Activated CD8-positive, alpha-beta memory T cell treated with anti-CD3 and anti-CD28 coated beads, Interleukin-2, amount 10 ng/mL, durations not matched to agents 7 days and 5 days (primary cell): ENCODE measurements around the gene TBR1. TPM values are rescaled to one million over a fixed set of nuclear protein-coding genes. Genes with fewer than 3 reads are reported as not detected.

Experiments used
- ATAC-seq: fragments of 150-1000 bp; cut with Tn5 transposase; one replicate; pipeline ENCODE4 v1.10.0; 2021; ENCODE audit warnings: moderate library complexity
- CTCF ChIA-PET: fragments of 350-600 bp; sonication (Branson Sonifier 250); formaldehyde crosslinking; loops from one replicate; lab custom pipeline; 2021; ENCODE audit warnings: antibody characterized with exemption; lab: Charles Lee
- DNase-seq: peaks from one replicate; pipeline ENCODE4 v3.0.0-alpha.2; 2020
- H3K27ac Mint-ChIP-seq: one replicate; pipeline ENCODE4 v1.8.0; 2021; ENCODE audit warnings: mild to moderate bottlenecking, mixed read lengths
- H3K27me3 Mint-ChIP-seq: one replicate; pipeline ENCODE4 v1.8.0; 2021; ENCODE audit warnings: mixed read lengths
- H3K36me3 Mint-ChIP-seq: one replicate; pipeline ENCODE4 v1.8.0; 2021; ENCODE audit warnings: mild to moderate bottlenecking, mixed read lengths
- H3K4me1 Mint-ChIP-seq: one replicate; pipeline ENCODE4 v1.8.0; 2021; ENCODE audit warnings: mixed read lengths
- H3K4me3 Mint-ChIP-seq: one replicate; pipeline ENCODE4 v1.8.0; 2021; ENCODE audit warnings: mild to moderate bottlenecking, moderate library complexity, mixed read lengths
- H3K9me3 Mint-ChIP-seq: one replicate; pipeline ENCODE4 v1.8.0; 2022; ENCODE audit warnings: low read depth, mixed read lengths
- total RNA-seq, 2 experiments: library from RNA; stranded (reverse); gene quantifications; one replicate each; pipeline ENCODE4 v1.2.3, GENCODE V29; 2021

Gene TBR1
- under 1 TPM in 1 of 2 experiments, not detected in 1; 0.05 TPM for total RNA-seq

DNA sequence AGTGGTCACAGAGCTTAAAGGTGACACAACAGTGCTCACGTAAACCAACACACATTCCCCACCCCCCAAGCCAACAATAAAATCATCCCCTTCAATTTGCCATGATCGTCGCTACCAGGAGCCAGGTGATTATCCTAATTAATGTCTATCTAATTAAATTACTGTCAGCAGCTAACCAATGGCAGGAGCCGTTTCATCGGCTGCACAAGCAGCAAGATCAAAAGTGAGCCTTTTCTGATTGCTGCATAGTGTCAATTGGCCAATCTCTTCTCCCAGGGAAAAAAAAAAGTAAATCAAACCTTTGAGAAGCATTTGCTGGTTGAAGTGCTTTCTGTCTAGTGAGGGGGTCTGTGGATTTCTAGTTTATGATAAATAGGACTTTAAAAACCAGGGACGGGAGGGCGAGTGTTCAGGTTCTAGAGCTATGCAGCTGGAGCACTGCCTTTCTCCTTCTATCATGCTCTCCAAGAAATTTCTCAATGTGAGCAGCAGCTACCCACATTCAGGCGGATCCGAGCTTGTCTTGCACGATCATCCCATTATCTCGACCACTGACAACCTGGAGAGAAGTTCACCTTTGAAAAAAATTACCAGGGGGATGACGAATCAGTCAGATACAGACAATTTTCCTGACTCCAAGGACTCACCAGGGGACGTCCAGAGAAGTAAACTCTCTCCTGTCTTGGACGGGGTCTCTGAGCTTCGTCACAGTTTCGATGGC, at the start of gene TBR1:
Gene TBR1 (plus strand): TSS at position 311 of the 721 bp plus-strand sequence. CDS start 114 bp downstream, at position 425.
- Mint-ChIP-seq H3K4me1 (peaks cover 48% of the 10 kb centered on the region), H3K4me3 (peak within 1 kb of the TSS; percentile 64)

DNA sequence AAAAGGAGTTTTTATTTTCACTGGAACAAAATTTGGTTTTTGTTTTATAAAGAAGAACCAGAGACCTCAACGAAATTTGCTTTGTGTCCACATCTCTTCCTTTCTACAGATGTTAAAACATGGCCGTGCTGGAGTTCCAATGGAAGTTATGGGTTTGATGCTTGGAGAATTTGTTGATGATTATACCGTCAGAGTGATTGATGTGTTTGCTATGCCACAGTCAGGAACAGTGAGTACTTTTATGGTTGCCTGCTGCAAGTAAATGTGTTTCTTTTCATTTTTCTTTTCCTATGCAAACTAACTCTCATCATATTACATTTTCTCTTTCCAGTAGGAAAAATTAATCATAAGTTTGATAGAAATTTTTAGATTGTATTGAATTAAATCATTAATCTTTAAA, 48.4 kb upstream of the TBR1 start:
- CTCF ChIA-PET: no interaction called here
- H3K4me3 Mint-ChIP-seq: no peak overlapping the region

More for the DNA sequence above, at the start of gene TBR1:
- Mint-ChIP-seq H3K27ac (peak within 1 kb of the TSS; percentile 37), H3K9me3 (no peaks in the 10 kb centered on the region), H3K36me3 (peaks cover 15% of the 10 kb centered on the region), H3K27me3 (peaks cover 69% of the 10 kb centered on the region)
- no peak for DNase-seq
- ATAC-seq: no peak
- CTCF ChIA-PET: interaction anchor here (0.7 to 1.0 kb wide), 2 partner anchors 97 to 143 kb away, joined by 3 read pairs; no protein-coding TSS in a partner anchor

DNA sequence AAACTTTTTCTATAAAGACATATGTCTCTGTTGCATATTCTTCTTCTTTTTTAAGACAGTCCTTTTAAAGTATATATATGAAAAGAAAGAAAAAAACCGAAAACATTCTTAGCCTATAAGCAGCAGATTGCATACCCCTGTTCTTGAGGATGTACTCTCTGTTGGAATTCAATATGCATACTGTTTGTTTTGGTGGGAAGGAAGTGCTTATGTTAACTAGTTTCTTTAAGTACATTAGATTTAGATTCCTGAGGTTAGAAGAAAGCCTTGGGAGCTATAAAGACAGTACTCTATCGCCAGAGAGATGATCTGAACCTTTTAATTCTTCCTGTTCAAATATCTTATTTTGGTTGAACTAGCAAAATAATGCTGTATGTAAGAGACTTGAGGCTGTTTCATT, 46.8 kb upstream of the TBR1 start:
- Mint-ChIP-seq H3K36me3 (peaks cover 29% of the 10 kb centered on the region), H3K9me3 (no peaks in the 10 kb centered on the region), H3K27ac (no peak overlapping the region), H3K4me3 (no peak overlapping the region), H3K4me1 (no peaks in the 10 kb centered on the region), H3K27me3 (no peaks in the 10 kb centered on the region)
- CTCF ChIA-PET: no interaction called here
- DNase-seq (no peak), ATAC-seq (no peak)

More for the DNA sequence above, 48.4 kb upstream of the TBR1 start:
- H3K27me3 Mint-ChIP-seq: no peaks in the 10 kb centered on the region
- H3K9me3 Mint-ChIP-seq: peaks cover 5% of the 10 kb centered on the region
- no peaks in the 10 kb centered on the region for H3K4me1 Mint-ChIP-seq
- DNase-seq (no peak), ATAC-seq (no peak)
- no peak overlapping the region for H3K27ac Mint-ChIP-seq
- peaks cover 40% of the 10 kb centered on the region for H3K36me3 Mint-ChIP-seq

DNA sequence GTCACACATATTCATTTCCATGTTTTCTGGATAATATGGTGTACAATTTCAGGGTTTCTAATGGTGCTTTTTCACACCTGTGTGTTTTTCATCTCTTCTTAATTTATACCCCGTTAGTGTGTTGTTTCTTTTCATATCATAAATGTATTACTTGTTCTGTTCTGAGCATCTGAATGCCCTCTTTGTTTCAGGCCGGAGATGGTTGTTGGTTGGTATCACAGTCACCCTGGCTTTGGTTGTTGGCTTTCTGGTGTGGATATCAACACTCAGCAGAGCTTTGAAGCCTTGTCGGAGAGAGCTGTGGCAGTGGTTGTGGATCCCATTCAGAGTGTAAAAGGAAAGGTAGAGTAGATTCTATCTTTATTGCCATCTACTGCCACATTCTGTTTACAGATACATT, 45.1 kb upstream of the TBR1 start:
- H3K4me1 Mint-ChIP-seq: no peaks in the 10 kb centered on the region
- peaks cover 26% of the 10 kb centered on the region for H3K36me3 Mint-ChIP-seq
- no peak overlapping the region for H3K27ac Mint-ChIP-seq
- ATAC-seq (no peak), DNase-seq (no peak)
- no peaks in the 10 kb centered on the region for H3K9me3 Mint-ChIP-seq
- H3K4me3 Mint-ChIP-seq: no peak overlapping the region
- CTCF ChIA-PET: interaction anchor here (1.5 kb wide), 1 partner anchor 40 kb away, joined by 3 read pairs; no protein-coding TSS in a partner anchor
- H3K27me3 Mint-ChIP-seq: no peaks in the 10 kb centered on the region

DNA sequence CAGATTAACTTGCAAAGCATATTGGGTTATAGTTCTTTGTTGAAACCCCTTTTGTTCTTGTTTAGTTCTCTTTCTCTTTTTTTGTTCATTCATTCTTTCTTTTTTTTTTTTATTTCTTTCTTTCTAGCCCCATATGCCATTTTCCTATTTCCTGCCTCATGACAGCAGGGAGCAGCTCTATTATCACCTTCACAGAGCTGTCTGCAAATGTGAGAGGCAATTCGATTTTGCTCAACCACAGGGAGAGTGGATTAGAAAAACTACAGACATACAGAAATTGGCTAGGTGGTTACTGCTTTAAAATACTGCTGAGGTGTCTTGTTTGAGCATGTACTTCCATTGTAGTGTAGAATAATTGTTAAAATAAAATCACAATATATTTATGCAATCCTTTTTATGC, 44.2 kb upstream of the TBR1 start:
- ATAC-seq: no peak
- H3K27me3 Mint-ChIP-seq: no peaks in the 10 kb centered on the region
- H3K9me3 Mint-ChIP-seq: no peaks in the 10 kb centered on the region
- H3K36me3 Mint-ChIP-seq: peaks cover 26% of the 10 kb centered on the region
- H3K4me3 Mint-ChIP-seq: no peak overlapping the region
- no peaks in the 10 kb centered on the region for H3K4me1 Mint-ChIP-seq
- H3K27ac Mint-ChIP-seq: no peak overlapping the region
- no peak for DNase-seq
- CTCF ChIA-PET: no interaction called here

DNA sequence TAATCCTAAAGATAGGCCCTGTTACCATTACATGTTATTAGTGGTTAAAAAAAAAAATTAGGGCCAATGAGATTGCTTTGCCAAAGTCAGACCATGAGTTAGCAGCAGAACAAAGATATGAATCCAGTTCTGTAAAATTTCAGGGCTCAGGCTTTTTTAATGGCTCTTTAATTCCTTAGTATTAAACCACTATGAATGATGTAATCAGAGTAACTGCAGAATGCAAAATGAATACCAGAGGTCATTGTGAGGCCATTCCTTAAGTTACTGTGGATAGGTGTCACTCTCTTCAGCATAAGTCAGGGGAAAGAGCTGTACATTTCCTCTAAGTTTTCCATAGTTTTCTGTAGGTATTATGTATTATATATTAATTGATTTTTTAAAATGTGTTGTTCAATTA, 42.2 kb upstream of the TBR1 start:
- H3K27me3 Mint-ChIP-seq: no peaks in the 10 kb centered on the region
- CTCF ChIA-PET: no interaction called here
- H3K4me1 Mint-ChIP-seq: no peaks in the 10 kb centered on the region
- no peak overlapping the region for H3K27ac Mint-ChIP-seq
- H3K4me3 Mint-ChIP-seq: no peak overlapping the region
- DNase-seq: no peak
- ATAC-seq: no peak
- peaks cover 20% of the 10 kb centered on the region for H3K36me3 Mint-ChIP-seq
- no peaks in the 10 kb centered on the region for H3K9me3 Mint-ChIP-seq

DNA sequence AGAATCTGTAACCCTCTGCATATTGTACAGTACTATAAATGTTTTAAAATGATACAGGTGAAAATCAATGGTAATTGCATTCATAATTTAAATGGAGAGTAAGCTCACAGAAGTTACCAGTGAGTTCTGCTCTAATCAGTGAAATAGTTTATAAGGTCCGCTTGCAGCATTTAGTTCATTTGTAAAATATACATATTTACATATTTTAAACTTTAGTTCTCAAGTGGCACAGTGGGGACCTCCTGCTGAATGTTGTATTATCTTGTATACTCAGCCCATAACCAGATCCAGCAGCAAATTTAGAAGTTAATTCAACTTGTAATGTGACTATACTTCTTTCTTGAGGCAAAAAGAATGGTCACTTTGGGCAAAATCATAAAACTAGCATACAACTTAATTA, 41.7 kb upstream of the TBR1 start:
- Mint-ChIP-seq H3K36me3 (peaks cover 20% of the 10 kb centered on the region), H3K27me3 (no peaks in the 10 kb centered on the region), H3K4me3 (no peak overlapping the region), H3K4me1 (no peaks in the 10 kb centered on the region), H3K27ac (no peak overlapping the region), H3K9me3 (no peaks in the 10 kb centered on the region)
- CTCF ChIA-PET: no interaction called here
- DNase-seq (no peak), ATAC-seq (no peak)

DNA sequence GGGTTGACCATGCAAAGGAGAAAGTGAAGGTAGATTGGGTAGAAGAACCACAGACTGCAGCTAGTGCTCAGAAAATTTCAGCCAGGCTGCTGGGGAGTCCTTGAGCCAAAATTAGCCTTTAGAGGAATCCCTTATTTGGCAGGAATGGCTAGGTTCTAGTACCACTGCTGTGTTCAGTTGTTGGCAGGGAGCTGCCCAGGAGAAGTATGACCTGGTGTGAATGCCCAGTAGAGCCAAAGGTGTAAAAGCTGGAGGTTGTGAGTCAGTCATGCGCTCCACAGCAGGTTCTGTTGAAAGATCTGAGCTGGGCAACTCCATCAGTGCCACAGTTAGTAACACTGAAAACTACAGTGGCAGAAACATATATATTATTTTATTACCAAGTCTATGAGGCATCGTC, 36.4 kb upstream of the TBR1 start:
- peaks cover 7% of the 10 kb centered on the region for H3K36me3 Mint-ChIP-seq
- CTCF ChIA-PET: interaction anchor here (1.3 kb wide), 1 partner anchor 841 kb away, joined by 3 read pairs; no protein-coding TSS in a partner anchor
- DNase-seq (no peak), ATAC-seq (no peak)
- peaks cover 7% of the 10 kb centered on the region for H3K4me1 Mint-ChIP-seq
- H3K27ac Mint-ChIP-seq: no peak overlapping the region
- H3K27me3 Mint-ChIP-seq: no peaks in the 10 kb centered on the region
- H3K4me3 Mint-ChIP-seq: no peak overlapping the region
- H3K9me3 Mint-ChIP-seq: no peaks in the 10 kb centered on the region

DNA sequence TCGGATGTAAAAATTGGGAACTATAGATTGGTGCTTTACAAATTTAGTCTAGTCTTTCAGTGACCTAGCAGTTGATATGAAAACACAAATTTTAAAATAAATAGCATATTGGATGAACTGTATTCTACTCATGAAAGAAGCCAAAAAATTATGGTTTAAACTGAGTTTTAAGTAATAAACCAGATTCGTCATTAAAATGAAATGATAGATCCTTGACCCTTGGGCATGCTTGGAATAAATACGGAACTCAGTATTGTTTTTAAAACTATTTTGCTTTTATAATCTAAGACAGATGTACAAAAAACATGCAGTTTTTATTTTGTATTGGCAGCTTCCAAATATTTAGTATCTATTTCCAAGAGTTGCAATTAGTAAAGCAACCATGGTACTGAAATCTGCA, 34.6 kb upstream of the TBR1 start:
- no peaks in the 10 kb centered on the region for H3K9me3 Mint-ChIP-seq
- CTCF ChIA-PET: interaction anchor here (1.3 kb wide), 1 partner anchor 36 kb away, joined by 4 read pairs; no protein-coding TSS in a partner anchor
- H3K27ac Mint-ChIP-seq: no peak overlapping the region
- peaks cover 22% of the 10 kb centered on the region for H3K4me1 Mint-ChIP-seq
- no peak for DNase-seq
- H3K27me3 Mint-ChIP-seq: no peaks in the 10 kb centered on the region
- no peak overlapping the region for H3K4me3 Mint-ChIP-seq
- peaks cover 12% of the 10 kb centered on the region for H3K36me3 Mint-ChIP-seq
- ATAC-seq: no peak

DNA sequence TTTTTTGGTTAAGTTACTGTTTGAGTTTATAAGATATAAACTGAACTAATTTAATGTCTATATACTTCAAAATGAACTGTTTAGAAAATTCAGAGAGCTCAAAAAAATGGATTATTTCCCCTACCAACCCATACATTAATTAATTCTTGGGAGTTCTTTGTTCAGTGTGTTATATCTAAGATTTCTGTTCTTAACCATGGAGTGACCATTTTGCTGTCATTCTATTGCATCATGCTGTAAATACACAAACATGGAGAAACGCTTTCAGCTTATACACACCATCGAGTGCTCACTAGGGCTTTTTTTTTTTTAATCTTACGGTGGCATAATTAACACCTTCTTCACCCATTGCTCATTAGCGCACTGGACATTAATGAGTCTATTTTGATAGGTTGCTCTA, 33.4 kb upstream of the TBR1 start:
- Mint-ChIP-seq H3K9me3 (no peaks in the 10 kb centered on the region), H3K27ac (no peak overlapping the region), H3K36me3 (peaks cover 12% of the 10 kb centered on the region), H3K4me1 (peaks cover 29% of the 10 kb centered on the region), H3K27me3 (no peaks in the 10 kb centered on the region), H3K4me3 (no peak overlapping the region)
- CTCF ChIA-PET: interaction anchor here (1.3 kb wide), 1 partner anchor 35 kb away, joined by 4 read pairs; no protein-coding TSS in a partner anchor
- no peak for ATAC-seq
- no peak for DNase-seq

DNA sequence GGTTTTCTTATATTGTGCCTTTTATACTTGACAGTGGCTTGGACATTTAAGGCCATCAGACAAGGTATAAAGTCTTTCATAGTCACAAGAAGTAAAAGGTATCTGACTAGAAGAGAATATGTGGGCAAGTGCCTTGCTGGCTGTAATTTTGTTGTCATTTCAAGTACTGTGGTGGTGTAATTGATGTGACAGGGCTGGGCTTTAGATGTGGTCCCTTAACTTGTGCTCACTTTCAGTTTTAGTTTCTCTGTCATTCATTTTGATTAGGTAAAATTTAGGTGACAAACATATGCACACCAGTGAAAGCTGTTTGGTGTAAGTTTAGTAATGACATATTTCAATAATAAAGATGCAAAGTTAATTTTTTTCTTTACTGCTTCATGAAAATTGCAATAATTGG, 31.2 kb upstream of the TBR1 start:
- H3K27ac Mint-ChIP-seq: peak overlapping the region; percentile 71
- ATAC-seq: peak; percentile 96
- peaks cover 15% of the 10 kb centered on the region for H3K36me3 Mint-ChIP-seq
- H3K9me3 Mint-ChIP-seq: no peaks in the 10 kb centered on the region
- H3K4me3 Mint-ChIP-seq: no peak overlapping the region
- no peaks in the 10 kb centered on the region for H3K27me3 Mint-ChIP-seq
- H3K4me1 Mint-ChIP-seq: peaks cover 31% of the 10 kb centered on the region
- CTCF ChIA-PET: no interaction called here
- peak; percentile 55 for DNase-seq

DNA sequence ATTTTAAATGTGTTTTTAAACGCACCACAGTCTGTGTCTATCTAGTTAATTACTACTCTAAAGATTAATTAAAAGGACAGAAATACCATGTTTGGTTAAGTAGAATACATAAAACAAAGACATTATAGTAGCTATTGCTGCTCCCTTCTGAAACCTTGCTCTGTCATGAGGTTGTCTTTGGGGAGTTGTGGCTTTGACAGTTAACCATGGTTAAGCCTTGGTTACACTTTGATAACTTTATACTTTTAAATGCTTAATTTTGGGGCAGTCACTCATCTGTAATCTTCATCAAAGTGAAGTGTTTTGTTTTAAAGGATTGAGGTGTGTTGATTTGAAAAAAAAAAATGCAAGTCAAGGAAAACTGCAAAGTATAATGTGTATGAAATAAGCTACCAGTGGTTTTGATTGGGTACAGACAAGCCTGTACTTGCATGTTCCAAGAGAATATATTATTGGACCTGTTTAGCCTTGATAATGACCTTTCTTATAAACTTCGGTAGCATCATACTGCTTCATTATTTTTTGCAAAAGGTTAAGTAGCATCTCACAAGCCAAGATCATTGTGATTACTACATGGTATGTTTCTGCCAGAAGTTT, 29.8 kb upstream of the TBR1 start:
- Mint-ChIP-seq H3K36me3 (peaks cover 20% of the 10 kb centered on the region), H3K9me3 (no peaks in the 10 kb centered on the region), H3K27me3 (no peaks in the 10 kb centered on the region), H3K4me1 (peaks cover 39% of the 10 kb centered on the region), H3K27ac (peak overlapping the region; percentile 67), H3K4me3 (peak overlapping the region; percentile 8)
- DNase-seq (no peak), ATAC-seq (peak; percentile 38)
- CTCF ChIA-PET: no interaction called here

DNA sequence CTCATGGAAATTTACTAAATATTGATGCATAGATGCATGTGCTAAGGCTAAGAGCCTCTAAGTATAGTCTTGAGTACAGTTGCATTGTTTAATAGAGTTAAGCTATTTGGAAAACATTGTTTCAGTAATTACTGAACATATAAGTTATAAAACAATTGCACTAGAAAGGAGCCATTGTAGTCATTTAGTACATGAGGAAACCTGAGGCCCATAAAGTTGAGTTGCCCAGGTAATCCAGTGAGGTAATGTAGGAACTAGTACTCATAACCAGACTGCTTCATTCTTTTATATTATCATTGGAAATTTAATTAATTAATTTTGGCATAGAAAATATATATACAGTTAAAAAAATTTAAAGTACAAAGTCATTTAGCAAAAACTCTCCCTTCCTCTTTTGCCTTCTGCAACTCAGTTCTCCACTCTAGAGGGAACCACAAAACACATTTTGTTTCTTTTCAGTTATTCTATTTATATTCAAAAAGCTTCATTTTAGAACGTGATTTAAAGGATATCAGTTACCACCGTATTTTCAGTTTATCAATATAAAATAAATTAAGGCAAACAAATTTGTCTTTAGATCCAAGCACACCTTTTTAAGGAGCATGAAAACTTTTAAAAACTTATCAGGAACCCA, 27.8 kb upstream of the TBR1 start:
- ATAC-seq (no peak), DNase-seq (no peak)
- Mint-ChIP-seq H3K9me3 (no peaks in the 10 kb centered on the region), H3K27ac (no peak overlapping the region), H3K4me1 (peaks cover 45% of the 10 kb centered on the region), H3K27me3 (no peaks in the 10 kb centered on the region), H3K36me3 (peaks cover 36% of the 10 kb centered on the region), H3K4me3 (no peak overlapping the region)
- CTCF ChIA-PET: interaction anchor here (0.6 kb wide), 1 partner anchor 178 kb away, joined by 3 read pairs; no protein-coding TSS in a partner anchor
